ENCODE measurements around the gene ARHGAP42.

ARHGAP42 gene

GRCh38 chr11:100908746-100909145 lies 221.7 kb downstream of the ARHGAP42 start:
- Histone ChIP-seq H3K27ac (ENCODE audit: low read depth, low read length, poor library complexity, severe bottlenecking) (no peak overlapping the region), H3K36me3 (ENCODE audit: insufficient read depth, low read length) (no peaks in the 10 kb centered on the region), H3K79me2 (ENCODE audit: insufficient read depth, low read length) (no peaks in the 10 kb centered on the region), H2AFZ (ENCODE audit: low read length) (no peak overlapping the region), H3K27me3 (ENCODE audit: insufficient read depth, low read length) (no peaks in the 10 kb centered on the region), H3K4me3 (ENCODE audit: low read depth, low read length, poor library complexity, severe bottlenecking) (no peak overlapping the region), H3K9me2 (ENCODE audit: low read depth, low read length) (no peaks in the 10 kb centered on the region), H4K20me1 (ENCODE audit: insufficient read depth, low read length) (no peaks in the 10 kb centered on the region), H3K9me3 (ENCODE audit: low read length) (no peaks in the 10 kb centered on the region), H3K4me2 (ENCODE audit: low read length) (no peak overlapping the region), H3K9ac (ENCODE audit: low read length) (no peak overlapping the region), H3K4me1 (ENCODE audit: insufficient read depth, low read length, severe bottlenecking) (peaks cover 8% of the 10 kb centered on the region), H3F3A (ENCODE audit: insufficient read depth, low read length) (no peaks in the 10 kb centered on the region)
- TF ChIP-seq, protein P1, sequence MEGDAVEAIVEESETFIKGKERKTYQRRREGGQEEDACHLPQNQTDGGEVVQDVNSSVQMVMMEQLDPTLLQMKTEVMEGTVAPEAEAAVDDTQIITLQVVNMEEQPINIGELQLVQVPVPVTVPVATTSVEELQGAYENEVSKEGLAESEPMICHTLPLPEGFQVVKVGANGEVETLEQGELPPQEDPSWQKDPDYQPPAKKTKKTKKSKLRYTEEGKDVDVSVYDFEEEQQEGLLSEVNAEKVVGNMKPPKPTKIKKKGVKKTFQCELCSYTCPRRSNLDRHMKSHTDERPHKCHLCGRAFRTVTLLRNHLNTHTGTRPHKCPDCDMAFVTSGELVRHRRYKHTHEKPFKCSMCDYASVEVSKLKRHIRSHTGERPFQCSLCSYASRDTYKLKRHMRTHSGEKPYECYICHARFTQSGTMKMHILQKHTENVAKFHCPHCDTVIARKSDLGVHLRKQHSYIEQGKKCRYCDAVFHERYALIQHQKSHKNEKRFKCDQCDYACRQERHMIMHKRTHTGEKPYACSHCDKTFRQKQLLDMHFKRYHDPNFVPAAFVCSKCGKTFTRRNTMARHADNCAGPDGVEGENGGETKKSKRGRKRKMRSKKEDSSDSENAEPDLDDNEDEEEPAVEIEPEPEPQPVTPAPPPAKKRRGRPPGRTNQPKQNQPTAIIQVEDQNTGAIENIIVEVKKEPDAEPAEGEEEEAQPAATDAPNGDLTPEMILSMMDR (IDR thresholded peaks at IDR 0.05; ENCODE audit: low read length) = no peak
- no peak for TF ChIP-seq EZH2 (IDR thresholded peaks at IDR 0.05; ENCODE audit: borderline replicate concordance, low read length)

- H2AFZ ChIP-seq (ENCODE audit: low read length) = no peak overlapping the region
- H4K20me1 ChIP-seq (ENCODE audit: insufficient read depth, low read length) = no peaks in the 10 kb centered on the region
- H3K9me2 ChIP-seq (ENCODE audit: low read depth, low read length) = no peaks in the 10 kb centered on the region
- no peaks in the 10 kb centered on the region for H3F3A ChIP-seq (ENCODE audit: insufficient read depth, low read length)
- no peaks in the 10 kb centered on the region for H3K79me2 ChIP-seq (ENCODE audit: insufficient read depth, low read length)
- peaks cover 8% of the 10 kb centered on the region for H3K4me1 ChIP-seq (ENCODE audit: insufficient read depth, low read length, severe bottlenecking)
- H3K36me3 ChIP-seq (ENCODE audit: insufficient read depth, low read length) = no peaks in the 10 kb centered on the region
- H3K4me2 ChIP-seq (ENCODE audit: low read length) = no peak overlapping the region
- no peaks in the 10 kb centered on the region for H3K9me3 ChIP-seq (ENCODE audit: low read length)
- no peak overlapping the region for H3K9ac ChIP-seq (ENCODE audit: low read length)
- H3K4me3 ChIP-seq (ENCODE audit: low read depth, low read length, poor library complexity, severe bottlenecking) = no peak overlapping the region
- no peak for TF ChIP-seq EZH2 (IDR thresholded peaks at IDR 0.05; ENCODE audit: borderline replicate concordance, low read length)
- TF ChIP-seq, protein P1 (IDR thresholded peaks at IDR 0.05; ENCODE audit: low read length) = no peak
- H3K27me3 ChIP-seq (ENCODE audit: insufficient read depth, low read length) = no peaks in the 10 kb centered on the region
- no peak overlapping the region for H3K27ac ChIP-seq (ENCODE audit: low read depth, low read length, poor library complexity, severe bottlenecking)
Observed at GRCh38 chr11:100910808-100911207, 223.7 kb downstream of the ARHGAP42 start.

GRCh38 chr11:100914415-100915110 lies 227.5 kb downstream of the ARHGAP42 start:
- peaks cover 8% of the 10 kb centered on the region for H3K4me1 ChIP-seq (ENCODE audit: insufficient read depth, low read length, severe bottlenecking)
- H3F3A ChIP-seq (ENCODE audit: insufficient read depth, low read length) = no peaks in the 10 kb centered on the region
- no peaks in the 10 kb centered on the region for H3K27me3 ChIP-seq (ENCODE audit: insufficient read depth, low read length)
- no peak overlapping the region for H2AFZ ChIP-seq (ENCODE audit: low read length)
- no peak overlapping the region for H3K9ac ChIP-seq (ENCODE audit: low read length)
- no peaks in the 10 kb centered on the region for H3K9me2 ChIP-seq (ENCODE audit: low read depth, low read length)
- H3K79me2 ChIP-seq (ENCODE audit: insufficient read depth, low read length) = no peaks in the 10 kb centered on the region
- no peak overlapping the region for H3K27ac ChIP-seq (ENCODE audit: low read depth, low read length, poor library complexity, severe bottlenecking)
- H3K4me3 ChIP-seq (ENCODE audit: low read depth, low read length, poor library complexity, severe bottlenecking) = no peak overlapping the region
- no peaks in the 10 kb centered on the region for H3K36me3 ChIP-seq (ENCODE audit: insufficient read depth, low read length)
- TF ChIP-seq, protein P1 (IDR thresholded peaks at IDR 0.05; ENCODE audit: low read length) = no peak
- TF ChIP-seq EZH2 (IDR thresholded peaks at IDR 0.05; ENCODE audit: borderline replicate concordance, low read length) = no peak
- H4K20me1 ChIP-seq (ENCODE audit: insufficient read depth, low read length) = no peaks in the 10 kb centered on the region
- H3K4me2 ChIP-seq (ENCODE audit: low read length) = no peak overlapping the region
- H3K9me3 ChIP-seq (ENCODE audit: low read length) = no peaks in the 10 kb centered on the region

Data from OCI-LY1 (cell line).